OCI-LY3 (cell line): ENCODE data around the gene SMARCE1.

Experiments
- H2AFZ ChIP-seq: fragments of 200-600, 300-600 bp; shearing (Covaris generic); 2 replicates; pipeline ENCODE4 v1.6.0; 2014; ENCODE audit warnings: antibody characterized with exemption, low read depth, low read length
- H3K27ac ChIP-seq: fragments of 200-600, 300-600 bp; sonication (generic); 2 replicates; pipeline ENCODE4 v1.5.1; 2014; ENCODE audit warnings: mild to moderate bottlenecking, low read length, moderate library complexity, mixed read lengths
- H3K27me3 ChIP-seq: fragments of 200-600, 300-600 bp; sonication (generic); 2 replicates; pipeline ENCODE4 v1.6.1; 2014; ENCODE audit warnings: low read depth, low read length, mixed read lengths
- H3K36me3 ChIP-seq: fragments of 200-600, 300-600 bp; sonication (generic); replicated peaks from 2 replicates; pipeline ENCODE3; 2014; ENCODE audit warnings: low read depth, low read length, mixed read lengths
- H3K4me1 ChIP-seq: fragments of 300-600, 200-600 bp; sonication (generic); 2 replicates; pipeline ENCODE4 v1.6.1; 2014; ENCODE audit warnings: low read length, mixed read lengths
- H3K4me2 ChIP-seq: fragments of 200-600, 300-600 bp; sonication (generic); 2 replicates; pipeline ENCODE4 v1.6.1; 2014; ENCODE audit warnings: low read length, mixed read lengths
- H3K4me3 ChIP-seq: fragments of 300-600, 200-600 bp; sonication (generic); 2 replicates; pipeline ENCODE4 v1.5.1; 2014; ENCODE audit warnings: antibody characterized with exemption, mild to moderate bottlenecking, low read length, moderate library complexity
- H3K79me2 ChIP-seq: fragments of 300-600, 200-600 bp; shearing (Covaris generic); 2 replicates; pipeline ENCODE4 v1.6.1; 2014; ENCODE audit warnings: mild to moderate bottlenecking, low read length, mixed read lengths
- H3K9ac ChIP-seq: fragments of 300-600, 200-600 bp; shearing (Covaris generic); 2 replicates; pipeline ENCODE4 v1.6.0; 2014; ENCODE audit warnings: mild to moderate bottlenecking, low read length, moderate library complexity
- H3K9me3 ChIP-seq: fragments of 200-600, 300-600 bp; shearing (Covaris generic); 2 replicates; pipeline ENCODE4 v1.6.1; 2014; ENCODE audit warnings: low read length, mixed read lengths; ENCODE audit not compliant: insufficient read depth
- H4K20me1 ChIP-seq: fragments of 200-600, 300-600 bp; sonication (generic); 2 replicates; pipeline ENCODE4 v1.6.1; 2016; ENCODE audit warnings: low read length, mixed read lengths; ENCODE audit not compliant: insufficient read depth
- EZH2phosphoT487 ChIP-seq: fragments of 200-600 bp; shearing (Covaris generic); IDR thresholded peaks from 2 replicates; pipeline ENCODE4 v1.6.1; 2018; ENCODE audit warnings: antibody characterized with exemption, mixed run types, low read depth
- TF ChIP-seq, protein P1 (sequence below): fragments of 200-600, 300-600 bp; sonication (generic); IDR thresholded peaks from 2 replicates; pipeline ENCODE4 v1.5.1; 2014; ENCODE audit warnings: antibody characterized with exemption, low read length, low read depth

The SMARCE1 gene

DNA sequence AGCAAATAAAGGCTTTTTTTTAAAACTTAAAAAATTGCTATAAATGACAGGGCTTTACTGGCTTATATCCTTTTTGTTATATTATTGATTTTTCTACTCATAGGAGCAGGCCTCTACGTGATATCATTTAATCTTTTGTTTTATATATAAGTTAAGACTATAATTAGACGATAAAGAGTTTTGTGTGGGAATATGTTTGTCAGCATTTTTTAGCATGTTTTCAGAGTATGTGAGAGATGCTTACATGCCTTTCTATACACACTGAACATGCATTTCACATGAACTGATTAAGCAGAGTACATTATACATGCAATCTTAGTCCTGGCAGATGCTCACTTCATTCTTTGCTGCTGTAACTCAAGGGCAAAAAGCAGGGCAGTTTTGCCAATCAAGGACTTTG is 25.0 kb upstream of the SMARCE1 start:
- Histone ChIP-seq H4K20me1 (no peaks in the 10 kb centered on the region), H3K27ac (no peak overlapping the region), H3K79me2 (no peaks in the 10 kb centered on the region), H3K9me3 (no peaks in the 10 kb centered on the region), H2AFZ (no peak overlapping the region), H3K36me3 (no peaks in the 10 kb centered on the region), H3K27me3 (peaks cover 17% of the 10 kb centered on the region), H3K4me3 (no peak overlapping the region), H3K4me1 (no peaks in the 10 kb centered on the region), H3K9ac (no peak overlapping the region), H3K4me2 (no peak overlapping the region)
- TF ChIP-seq EZH2phosphoT487: no peak
- TF ChIP-seq, protein P1, sequence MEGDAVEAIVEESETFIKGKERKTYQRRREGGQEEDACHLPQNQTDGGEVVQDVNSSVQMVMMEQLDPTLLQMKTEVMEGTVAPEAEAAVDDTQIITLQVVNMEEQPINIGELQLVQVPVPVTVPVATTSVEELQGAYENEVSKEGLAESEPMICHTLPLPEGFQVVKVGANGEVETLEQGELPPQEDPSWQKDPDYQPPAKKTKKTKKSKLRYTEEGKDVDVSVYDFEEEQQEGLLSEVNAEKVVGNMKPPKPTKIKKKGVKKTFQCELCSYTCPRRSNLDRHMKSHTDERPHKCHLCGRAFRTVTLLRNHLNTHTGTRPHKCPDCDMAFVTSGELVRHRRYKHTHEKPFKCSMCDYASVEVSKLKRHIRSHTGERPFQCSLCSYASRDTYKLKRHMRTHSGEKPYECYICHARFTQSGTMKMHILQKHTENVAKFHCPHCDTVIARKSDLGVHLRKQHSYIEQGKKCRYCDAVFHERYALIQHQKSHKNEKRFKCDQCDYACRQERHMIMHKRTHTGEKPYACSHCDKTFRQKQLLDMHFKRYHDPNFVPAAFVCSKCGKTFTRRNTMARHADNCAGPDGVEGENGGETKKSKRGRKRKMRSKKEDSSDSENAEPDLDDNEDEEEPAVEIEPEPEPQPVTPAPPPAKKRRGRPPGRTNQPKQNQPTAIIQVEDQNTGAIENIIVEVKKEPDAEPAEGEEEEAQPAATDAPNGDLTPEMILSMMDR: no peak

DNA sequence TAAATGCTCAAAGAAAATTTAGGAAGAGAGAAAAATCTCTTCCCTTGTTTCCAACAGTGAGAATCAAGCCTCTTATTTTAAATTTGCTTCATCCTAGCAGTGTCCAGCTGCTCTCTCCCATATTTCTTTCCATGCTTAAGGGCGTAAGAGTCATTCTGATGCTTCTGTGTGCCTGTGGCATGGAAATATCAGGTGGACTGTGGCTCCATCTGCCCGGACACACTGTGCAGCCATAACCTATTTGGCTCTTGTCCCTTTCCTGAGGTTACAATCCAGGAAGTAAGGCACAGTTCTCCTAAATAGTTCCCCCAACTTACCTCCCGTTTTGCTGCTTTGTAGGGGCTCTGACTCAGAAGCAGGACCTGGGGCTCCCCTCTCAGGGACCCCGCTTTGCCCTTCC is 23.7 kb upstream of the SMARCE1 start:
- H3K27ac ChIP-seq: no peak overlapping the region
- no peaks in the 10 kb centered on the region for H3K4me1 ChIP-seq
- no peaks in the 10 kb centered on the region for H3K36me3 ChIP-seq
- H2AFZ ChIP-seq: no peak overlapping the region
- no peak overlapping the region for H3K4me2 ChIP-seq
- H4K20me1 ChIP-seq: no peaks in the 10 kb centered on the region
- H3K9ac ChIP-seq: no peak overlapping the region
- H3K4me3 ChIP-seq: no peak overlapping the region
- TF ChIP-seq, protein P1: no peak
- TF ChIP-seq EZH2phosphoT487: no peak
- no peaks in the 10 kb centered on the region for H3K79me2 ChIP-seq
- H3K27me3 ChIP-seq: 0 out of 2 replicates have a peak, but pooled peaks cover 9% of the 10 kb centered on the region
- no peaks in the 10 kb centered on the region for H3K9me3 ChIP-seq

DNA sequence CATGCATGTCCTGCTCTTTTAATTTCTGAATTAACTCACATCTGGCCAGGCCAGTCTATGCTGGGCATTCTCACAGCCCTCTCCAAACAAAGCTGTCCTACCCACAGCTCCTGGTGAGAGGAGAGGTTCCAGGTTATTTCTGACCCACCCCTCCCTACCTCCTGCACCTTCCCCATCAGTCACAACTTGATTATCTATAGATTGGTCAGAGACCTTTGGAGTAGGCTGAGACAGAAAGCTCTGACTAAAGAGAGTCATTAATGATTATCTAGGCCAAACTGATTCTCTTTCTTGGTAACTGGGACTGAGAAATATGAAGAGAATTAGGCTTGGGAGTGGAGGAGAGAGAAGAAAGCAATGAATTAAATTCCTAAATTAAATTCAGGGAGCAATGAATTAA is 18.7 kb upstream of the SMARCE1 start:
- no peaks in the 10 kb centered on the region for H3K79me2 ChIP-seq
- H3K9me3 ChIP-seq: no peaks in the 10 kb centered on the region
- no peak overlapping the region for H2AFZ ChIP-seq
- H4K20me1 ChIP-seq: no peaks in the 10 kb centered on the region
- no peak overlapping the region for H3K9ac ChIP-seq
- no peak overlapping the region for H3K4me2 ChIP-seq
- H3K27ac ChIP-seq: no peak overlapping the region
- H3K36me3 ChIP-seq: no peaks in the 10 kb centered on the region
- H3K4me3 ChIP-seq: no peak overlapping the region
- no peaks in the 10 kb centered on the region for H3K4me1 ChIP-seq
- peaks cover 6% of the 10 kb centered on the region; the same call in 1 of the 2 replicates for H3K27me3 ChIP-seq
- TF ChIP-seq EZH2phosphoT487: no peak
- TF ChIP-seq, protein P1: no peak

DNA sequence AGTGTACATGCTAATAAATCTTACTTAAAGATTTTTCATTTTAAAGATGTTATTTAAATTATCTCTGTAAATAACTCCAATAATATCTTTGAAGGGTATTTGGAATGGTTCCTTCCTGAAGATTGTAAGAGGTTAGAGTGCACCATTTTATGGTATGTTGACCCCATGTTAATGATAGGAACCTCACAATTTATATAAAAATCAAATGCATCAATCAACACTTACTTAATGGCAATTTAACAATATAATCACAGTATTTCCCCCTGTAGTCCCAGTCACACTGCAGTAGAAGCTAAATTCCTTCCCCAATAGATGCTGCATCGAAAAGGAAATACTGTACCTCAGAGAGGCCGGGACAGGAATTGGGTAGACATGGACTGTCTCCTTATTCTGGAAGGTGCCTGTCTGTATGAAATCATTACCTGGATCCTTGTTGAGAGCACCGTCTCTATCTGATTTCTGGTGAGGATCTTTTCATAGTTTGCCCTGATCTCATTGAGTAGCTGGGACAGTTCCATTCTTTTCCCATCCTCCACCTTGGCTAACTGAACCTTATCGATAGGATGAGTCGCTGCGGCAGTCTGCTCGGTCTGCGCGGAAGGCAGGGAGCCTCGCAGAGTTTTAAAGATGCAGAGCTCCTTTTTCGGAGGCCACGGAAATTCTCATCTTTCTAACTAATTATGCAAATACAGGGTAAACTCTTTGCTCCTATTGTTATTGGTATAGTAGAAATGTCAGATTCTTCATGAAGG is 17.1 kb upstream of the SMARCE1 start, which contains the start of gene KRT222:
TSS of gene KRT222 (minus strand) at position 596 of the 752 bp plus-strand sequence. CDS start at position 518, 78 bp downstream.
- TF ChIP-seq, protein P1: no peak
- no peak for TF ChIP-seq EZH2phosphoT487
- Histone ChIP-seq H2AFZ (0 out of 2 replicates have a peak within 1 kb of the TSS, but pooled peaks have one; percentile 44), H3K4me2 (peak within 1 kb of the TSS; percentile 59), H3K4me3 (peak within 1 kb of the TSS; percentile 64), H3K9me3 (no peaks in the 10 kb centered on the region), H3K9ac (no peak within 1 kb of the TSS), H3K36me3 (no peaks in the 10 kb centered on the region), H3K79me2 (no peaks in the 10 kb centered on the region), H4K20me1 (no peaks in the 10 kb centered on the region), H3K4me1 (no peaks in the 10 kb centered on the region), H3K27me3 (peaks cover 6% of the 10 kb centered on the region; the same call in 1 of the 2 replicates), H3K27ac (no peak within 1 kb of the TSS)
